Stimulated activated CD4-positive, alpha-beta T cell treated with anti-CD3 and anti-CD28 coated beads, Interleukin-15, amount 100 ng/mL, for 48 hours (primary cell): ENCODE measurements around the gene LPAR1.
"Not testable (repeated sequence)": the region's sequence is repeated elsewhere in the genome, so short reads cannot be mapped to it uniquely, and the experiment has no call there.

ENCODE experiments used
- DNase-seq, 2 donors: peaks; one replicate each; pipeline ENCODE4 v3.0.0-alpha.2; 2020; ENCODE audit warnings: low read depth in 2 of 2

Gene LPAR1, protein sequence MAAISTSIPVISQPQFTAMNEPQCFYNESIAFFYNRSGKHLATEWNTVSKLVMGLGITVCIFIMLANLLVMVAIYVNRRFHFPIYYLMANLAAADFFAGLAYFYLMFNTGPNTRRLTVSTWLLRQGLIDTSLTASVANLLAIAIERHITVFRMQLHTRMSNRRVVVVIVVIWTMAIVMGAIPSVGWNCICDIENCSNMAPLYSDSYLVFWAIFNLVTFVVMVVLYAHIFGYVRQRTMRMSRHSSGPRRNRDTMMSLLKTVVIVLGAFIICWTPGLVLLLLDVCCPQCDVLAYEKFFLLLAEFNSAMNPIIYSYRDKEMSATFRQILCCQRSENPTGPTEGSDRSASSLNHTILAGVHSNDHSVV

GRCh38 chr9:111038331-111039230 is at the start of gene LPAR1:
Gene LPAR1, minus strand, starts transcription at chr9:111038470. Its CDS starts 66,353 bp downstream, at chr9:110972117.
- DNase-seq = no peak

DNA sequence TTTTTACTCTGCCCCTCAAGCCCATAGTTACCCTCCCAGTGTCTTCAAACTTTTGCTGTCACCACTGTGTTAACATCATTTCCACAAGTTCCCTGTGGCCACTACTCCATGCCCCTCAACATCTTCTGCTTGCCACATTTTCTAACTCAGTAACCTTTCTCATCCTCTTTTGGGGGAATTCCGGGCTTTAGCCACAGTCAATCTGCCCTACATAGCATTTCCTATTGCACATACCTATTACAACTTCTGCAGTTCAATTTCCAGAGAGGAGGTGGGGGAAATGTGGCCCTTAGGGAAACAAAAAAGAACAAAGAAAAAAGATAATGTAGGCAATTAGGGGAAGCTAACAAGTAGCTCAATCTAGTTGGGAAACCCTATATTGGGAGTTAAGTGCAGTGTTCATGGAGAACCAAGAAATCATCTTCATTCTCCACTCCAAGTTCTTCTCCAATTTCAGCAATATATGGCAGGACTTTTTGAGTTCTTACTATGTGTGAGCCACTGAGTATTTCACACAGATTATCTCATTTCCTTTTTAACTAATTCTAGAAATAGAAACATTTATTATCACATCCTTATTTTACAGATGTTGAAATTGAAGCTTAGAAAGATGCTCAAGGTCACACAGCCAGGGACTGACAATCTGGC is 40.2 kb upstream of the LPAR1 start:
- DNase-seq = no peak

DNA sequence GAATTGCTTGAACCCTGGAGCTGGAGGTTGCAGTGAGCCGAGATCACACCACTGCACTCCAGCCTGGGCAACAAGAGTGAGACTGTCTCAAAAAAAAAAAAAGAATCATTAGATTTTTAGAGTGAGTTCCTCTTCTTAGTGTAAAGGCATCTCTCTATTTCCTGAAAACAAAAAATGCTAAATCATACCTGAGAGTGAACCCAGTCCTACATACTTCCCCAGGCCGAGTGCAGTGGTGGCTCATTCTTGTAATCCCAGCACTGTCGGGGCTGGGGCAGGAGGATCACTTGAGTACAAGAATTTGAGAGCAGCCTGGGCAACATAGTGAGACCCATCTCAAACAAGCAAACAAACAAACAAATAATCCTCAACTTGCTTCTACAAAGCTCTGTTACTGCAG is 38.2 kb upstream of the LPAR1 start:
- no peak for DNase-seq

- no peak for DNase-seq
These were observed 37.8 kb upstream of the LPAR1 start for GRCh38 chr9:111076042-111076441.

- no peak for DNase-seq
These were observed 36.1 kb upstream of the LPAR1 start for GRCh38 chr9:111074395-111074794.

- no peak for DNase-seq
These were observed 30.9 kb upstream of the LPAR1 start for GRCh38 chr9:111069183-111069582.

DNA sequence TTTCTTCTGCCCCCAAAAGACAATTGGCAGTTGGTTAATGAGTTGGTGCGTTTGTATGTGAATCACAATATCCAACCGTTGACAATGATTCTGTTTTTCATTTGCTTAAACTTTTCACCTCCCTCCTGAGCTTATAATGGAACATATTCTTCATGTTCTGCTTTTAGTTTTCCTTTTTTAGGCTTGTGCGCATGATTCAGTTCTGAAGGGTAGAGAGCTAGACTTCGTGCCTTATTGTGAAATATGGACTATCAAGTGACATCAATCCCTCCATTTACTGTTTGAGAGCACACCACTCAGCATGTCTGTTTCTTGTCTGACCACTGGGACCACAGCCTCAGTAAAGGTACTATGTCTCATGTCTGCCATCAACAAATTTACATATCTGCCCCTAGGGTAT is 30.5 kb upstream of the LPAR1 start:
- no peak for DNase-seq

DNA sequence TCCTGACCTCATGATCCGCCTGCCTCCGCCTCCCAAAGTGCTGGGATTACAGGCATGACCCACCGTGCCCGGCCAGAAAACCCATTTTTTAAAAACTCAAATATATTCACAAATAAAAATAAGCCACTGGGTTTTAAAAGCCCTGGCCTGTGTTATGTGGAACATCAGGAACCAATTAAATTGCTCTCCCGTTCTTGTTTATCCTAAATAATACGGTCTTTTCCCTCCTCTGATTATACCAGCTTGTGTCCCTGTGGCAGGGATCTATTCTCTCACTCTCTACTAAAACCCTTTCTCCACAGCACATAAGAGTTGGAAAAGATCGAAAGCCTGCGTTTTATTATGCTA is 30.1 kb upstream of the LPAR1 start:
- DNase-seq = no peak

DNA sequence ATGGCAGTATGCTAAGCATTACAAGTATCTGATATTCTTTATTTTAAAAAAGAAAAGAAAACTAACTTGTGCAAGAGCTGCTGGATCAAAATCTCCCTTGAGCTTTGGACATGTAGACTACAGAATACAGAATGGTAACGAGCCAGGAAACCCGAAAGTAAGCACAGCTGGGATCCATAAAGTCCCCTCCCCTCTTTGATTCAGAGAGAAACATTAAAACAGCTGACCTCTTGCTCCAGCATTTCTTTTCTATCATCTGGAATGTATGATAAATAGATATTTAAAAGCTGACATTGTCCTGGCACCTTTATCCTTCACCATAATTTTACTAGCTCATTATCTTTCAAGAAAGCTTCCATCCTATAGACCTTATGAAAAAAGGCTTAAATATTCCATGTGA is 28.2 kb upstream of the LPAR1 start:
- no peak for DNase-seq

DNA sequence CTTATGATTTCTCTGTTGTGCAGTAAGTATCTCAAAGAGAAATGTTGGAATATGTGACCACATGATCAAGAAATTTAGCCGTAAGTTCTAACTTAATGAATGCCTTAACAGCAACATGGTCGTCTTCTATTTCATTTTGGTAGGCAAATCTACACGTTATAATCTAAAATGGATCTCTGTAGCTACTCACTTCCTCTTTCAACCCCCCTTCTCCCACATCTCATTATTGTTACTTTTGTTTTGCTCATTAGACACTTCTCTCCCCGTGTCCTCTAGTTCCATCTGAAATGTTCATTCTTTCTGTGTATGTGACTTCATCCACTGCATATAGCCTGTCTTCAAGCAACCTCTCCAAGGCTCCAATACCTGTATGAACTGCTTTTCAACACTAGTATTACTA is 27.1 kb upstream of the LPAR1 start:
- DNase-seq = no peak

DNA sequence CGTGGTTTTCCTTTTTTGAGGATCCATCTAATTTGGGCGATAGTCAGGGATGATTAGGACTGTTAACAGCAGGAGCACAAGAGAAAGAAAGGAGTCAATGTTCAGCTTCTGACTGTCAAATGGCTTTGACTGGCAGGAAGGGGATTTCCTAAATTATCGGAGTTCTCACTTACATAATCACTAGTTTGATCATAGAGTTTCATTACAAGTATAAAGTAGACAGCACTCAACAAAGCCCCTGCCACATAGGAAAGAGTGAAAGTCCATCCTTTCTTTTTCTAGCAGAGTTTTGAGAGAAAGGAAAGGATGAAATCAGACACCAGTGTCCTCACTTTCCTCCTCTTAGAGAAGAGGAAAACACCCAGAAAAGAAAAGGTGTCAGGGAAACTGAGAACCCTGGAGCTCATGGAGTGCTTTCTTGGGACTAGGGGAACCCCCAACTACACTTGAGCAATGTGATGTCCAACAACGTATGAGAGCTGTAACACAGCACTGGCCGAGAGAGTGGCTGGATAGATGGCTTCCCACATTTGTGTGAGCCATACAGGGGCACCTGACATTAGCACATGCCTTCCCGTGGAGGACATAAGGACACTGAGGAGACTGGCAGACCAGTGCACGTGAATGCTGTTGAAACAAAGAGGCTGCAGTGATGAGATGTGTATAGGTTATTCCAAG is 26.0 kb upstream of the LPAR1 start:
- DNase-seq = no peak

DNA sequence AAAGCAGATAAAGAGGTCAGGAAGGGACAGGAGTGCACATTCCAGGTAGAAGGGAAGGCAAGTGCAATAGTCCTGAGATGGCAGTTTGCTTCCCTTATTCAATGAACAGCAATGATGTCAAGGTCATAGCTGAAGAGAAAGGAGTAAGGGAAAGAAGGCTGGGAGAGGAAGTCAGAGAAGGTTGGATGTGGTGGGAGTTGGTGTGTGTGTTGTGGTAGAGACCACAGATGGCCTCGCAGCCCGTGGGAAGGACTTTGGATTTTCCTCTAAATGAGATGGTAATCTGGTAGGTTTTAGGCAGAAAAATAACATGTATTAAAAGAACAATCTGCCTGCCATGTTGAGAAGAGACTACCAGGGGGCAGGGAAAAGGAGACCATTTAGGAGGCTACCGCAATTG is 25.1 kb upstream of the LPAR1 start:
- DNase-seq = no peak

DNA sequence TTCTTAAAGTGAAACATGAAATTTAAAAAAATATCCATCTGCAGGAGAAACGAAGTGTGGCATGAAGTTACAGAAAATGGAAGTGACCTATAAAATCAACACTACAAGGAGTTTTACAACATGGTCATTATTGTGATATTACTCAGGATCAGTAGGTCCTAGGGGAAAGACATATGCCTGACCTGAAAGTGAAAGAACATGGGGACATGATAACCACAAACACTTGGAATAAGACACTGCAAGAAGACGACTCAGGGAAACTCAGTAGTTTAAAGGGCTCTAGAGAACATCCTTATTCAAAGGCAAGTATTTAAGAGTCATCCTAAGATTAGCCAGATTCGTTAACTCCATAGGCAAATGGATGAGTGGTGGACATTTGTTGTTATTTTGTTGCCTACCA is 19.9 kb upstream of the LPAR1 start:
- DNase-seq = no peak

GRCh38 chr9:111056538-111056937 is 18.3 kb upstream of the LPAR1 start:
- DNase-seq = no peak

DNA sequence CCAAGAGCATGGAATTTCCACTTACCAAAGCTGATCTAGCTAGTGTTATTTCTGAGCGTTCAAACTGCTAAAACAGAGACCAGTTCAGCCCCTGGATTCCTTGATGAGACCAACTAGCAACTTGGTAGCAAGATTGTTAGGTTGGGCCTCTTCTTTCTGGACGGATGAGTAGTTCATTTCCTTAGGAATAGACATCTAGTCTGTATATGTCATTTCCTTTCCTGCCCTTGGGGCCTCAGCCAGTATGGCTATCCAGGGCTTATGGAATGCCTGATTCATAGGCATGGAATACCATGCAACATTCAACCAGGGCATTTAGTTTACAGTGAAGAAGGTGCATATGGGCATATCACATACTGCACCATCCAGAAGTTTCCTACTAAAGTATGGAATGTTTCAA is 14.5 kb upstream of the LPAR1 start:
- no peak for DNase-seq

- DNase-seq = no peak
These were observed 13.1 kb upstream of the LPAR1 start for GRCh38 chr9:111051400-111051799.

GRCh38 chr9:111050819-111051218 is 12.5 kb upstream of the LPAR1 start:
- DNase-seq = no peak

GRCh38 chr9:111047287-111047686 is 9.0 kb upstream of the LPAR1 start:
- DNase-seq = not testable (repeated sequence)

DNA sequence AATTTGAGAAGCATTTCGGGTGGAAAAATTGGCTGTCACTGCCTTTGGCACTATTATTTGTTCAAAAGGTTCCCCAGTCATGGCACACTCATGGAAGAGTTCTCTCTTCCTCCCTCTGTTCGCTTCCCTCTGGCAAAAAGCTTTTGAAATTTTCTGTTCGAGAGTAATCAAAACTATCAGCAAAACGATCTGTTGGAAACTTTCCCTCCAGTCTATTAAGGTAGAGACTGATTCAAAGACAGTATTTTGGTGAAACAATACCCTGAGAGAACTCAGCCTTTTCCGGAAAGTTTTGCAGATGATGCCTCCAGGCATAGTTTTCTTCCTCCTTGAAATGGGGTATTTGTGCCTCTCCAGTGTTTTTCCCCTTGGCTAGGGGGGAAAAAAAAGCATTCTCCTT is 3.6 kb upstream of the LPAR1 start:
- no peak for DNase-seq

DNA sequence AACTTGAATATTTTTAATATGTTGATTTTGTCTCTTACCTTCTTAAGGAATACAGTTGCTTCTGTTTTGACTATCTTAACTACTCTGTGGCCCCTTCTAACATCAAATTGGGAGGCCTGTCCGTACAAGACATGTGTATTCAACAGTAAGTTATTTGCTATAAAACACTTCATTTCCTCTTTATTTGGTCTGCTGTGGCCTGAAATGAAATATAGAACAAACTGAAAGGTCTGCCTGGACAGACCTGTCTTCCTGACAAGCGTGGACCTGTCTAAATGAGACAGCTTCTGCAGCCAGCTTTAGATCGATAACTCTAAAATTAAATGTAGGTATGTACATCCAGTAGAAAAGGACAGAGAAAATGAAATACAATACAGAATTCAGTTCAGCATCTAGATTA is 2.2 kb upstream of the LPAR1 start:
- no peak for DNase-seq

- no peak for DNase-seq
These were observed 1.1 kb upstream of the LPAR1 start for GRCh38 chr9:111039231-111039906.
